B cell (primary cell): Measurements from ENCODE around the gene C6orf89. TPM values are rescaled to one million over a fixed set of nuclear protein-coding genes. Genes with fewer than 3 reads are reported as not detected.

Experiments
- ATAC-seq: fragments of 200-7000 bp; cut with Tn5 transposase; one replicate; pipeline ENCODE4 v1.10.0; 2021; ENCODE audit warnings: low read depth, mild to moderate bottlenecking, moderate number of reproducible peaks, moderate library complexity
- CTCF ChIA-PET: fragments of 350-600 bp; sonication (Branson Sonifier 250); formaldehyde crosslinking; loops from one replicate; lab custom pipeline; 2021; ENCODE audit warnings: antibody characterized with exemption, inconsistent platforms; lab: Charles Lee
- POLR2A ChIA-PET: fragments of 350-600 bp; sonication (Branson Sonifier 250); formaldehyde crosslinking; loops from one replicate; lab custom pipeline; 2021; ENCODE audit warnings: antibody characterized with exemption; lab: Charles Lee
- DNase-seq: peaks from one replicate; pipeline ENCODE4 v3.0.0; 2013
- H2AFZ ChIP-seq: 2 replicates; pipeline ENCODE4 v1.6.1; 2012; ENCODE audit warnings: mild to moderate bottlenecking, low read depth, low read length; ENCODE audit not compliant: insufficient read depth, poor library complexity, severe bottlenecking
- H3K27ac ChIP-seq, 2 donors: 1 replicate in 1 of 2; 2 replicates in 1 of 2; pipeline ENCODE4 v1.5.1; 2012 to 2013; ENCODE audit warnings: low read length in 2 of 2, mild to moderate bottlenecking in 2 of 2, moderate library complexity in 1 of 2
- H3K27me3 ChIP-seq, 4 experiments: fragments of 200-600 bp in 1 of 4; sonication (generic) in 1 of 4; replicated peaks in 1 of 4; 1 replicate in 2 of 4; 2 replicates in 2 of 4; pipeline versions ENCODE4 v1.6.1 to v1.7.0; 2013 to 2016; ENCODE audit warnings: low read length in 3 of 4, mild to moderate bottlenecking in 2 of 4, mixed read lengths in 1 of 4, moderate library complexity in 1 of 4; ENCODE audit not compliant: insufficient read depth in 4 of 4, control insufficient read depth in 3 of 4; ENCODE audit errors: control extremely low read depth in 1 of 4
- H3K36me3 ChIP-seq, 2 experiments: replicated peaks in 1 of 2; 1 replicate in 1 of 2; 2 replicates in 1 of 2; pipeline versions ENCODE4 v1.6.1 to v1.7.1; 2013; ENCODE audit warnings: low read length in 1 of 2; ENCODE audit not compliant: insufficient read depth in 2 of 2, control insufficient read depth in 1 of 2; ENCODE audit errors: control extremely low read depth in 1 of 2, extremely low read depth in 1 of 2
- H3K4me1 ChIP-seq, 2 donors: fragments of 200-600 bp in 1 of 2; sonication (generic) in 1 of 2; 1 replicate in 1 of 2; 2 replicates in 1 of 2; pipeline versions ENCODE4 v1.5.1 to v1.6.1; 2013 to 2017; ENCODE audit warnings: low read length in 2 of 2; ENCODE audit not compliant: control insufficient read depth in 2 of 2, insufficient read depth in 2 of 2
- H3K4me2 ChIP-seq: replicated peaks from 2 replicates; pipeline ENCODE3; 2012; ENCODE audit warnings: mild to moderate bottlenecking, low read depth, low read length; ENCODE audit not compliant: poor library complexity, severe bottlenecking
- H3K4me3 ChIP-seq, 5 experiments: fragments of 200-600 bp in 1 of 5; sonication (generic) in 1 of 5; 1 replicate in 3 of 5; 2 replicates in 2 of 5; pipeline versions ENCODE4 v1.5.1 to v1.7.0; 2011 to 2016; ENCODE audit warnings: low read length in 4 of 5, mild to moderate bottlenecking in 4 of 5, low read depth in 2 of 5, control low read depth in 1 of 5, moderate library complexity in 1 of 5; ENCODE audit not compliant: insufficient read depth in 1 of 5; ENCODE audit errors: control extremely low read depth in 1 of 5, extremely low read depth in 1 of 5
- H3K79me2 ChIP-seq: fragments of 200-600 bp; sonication (generic); one replicate; pipeline ENCODE4 v1.6.0; 2016; ENCODE audit warnings: low read length; ENCODE audit not compliant: control insufficient read depth, insufficient read depth
- H3K9ac ChIP-seq: fragments of 200-600 bp; sonication (generic); 2 replicates; pipeline ENCODE4 v1.6.1; 2017; ENCODE audit warnings: mild to moderate bottlenecking, low read length, moderate library complexity
- H3K9me3 ChIP-seq, 3 donors: one replicate each; pipeline versions ENCODE4 v1.6.1 to v1.7.1; 2013; ENCODE audit warnings: low read length in 2 of 3; ENCODE audit not compliant: control insufficient read depth in 2 of 3, insufficient read depth in 1 of 3; ENCODE audit errors: control extremely low read depth in 1 of 3
- H4K20me1 ChIP-seq: 2 replicates; pipeline ENCODE4 v1.6.0; 2012; ENCODE audit warnings: mild to moderate bottlenecking, low read length; ENCODE audit not compliant: insufficient read depth, control insufficient read depth, poor library complexity, severe bottlenecking
- H3K27ac Mint-ChIP-seq: one replicate; pipeline ENCODE4 v1.8.0; 2021; ENCODE audit warnings: mixed read lengths
- H3K27me3 Mint-ChIP-seq: one replicate; pipeline ENCODE4 v1.8.0; 2021; ENCODE audit warnings: mixed read lengths
- H3K4me1 Mint-ChIP-seq: one replicate; pipeline ENCODE4 v1.8.0; 2021; ENCODE audit warnings: mixed read lengths
- H3K4me3 Mint-ChIP-seq: one replicate; pipeline ENCODE4 v1.8.0; 2021; ENCODE audit warnings: mixed read lengths
- H3K9me3 Mint-ChIP-seq: one replicate; pipeline ENCODE4 v1.8.0; 2022; ENCODE audit warnings: mixed read lengths; ENCODE audit not compliant: insufficient read depth
- EZH2 ChIP-seq: IDR thresholded peaks from 2 replicates; pipeline ENCODE4 v1.6.1; 2012; ENCODE audit warnings: borderline replicate concordance, low read depth, mild to moderate bottlenecking, moderate library complexity, low read length; ENCODE audit not compliant: insufficient read depth, poor library complexity, severe bottlenecking
- WGBS: methylation state at CpG from one replicate; pipeline ENCODE4 v1.1.5; 2013; ENCODE audit warnings: missing lambda C conversion rate; ENCODE audit not compliant: insufficient coverage; 5-methylcytosine and 5-hydroxymethylcytosine counted together
- intact Hi-C: fragments of 100-400 bp; cut with micrococcal nuclease; formaldehyde crosslinking; loops from one replicate; pipeline ENCODE4 v1.10.0; 2022
- polyA plus RNA-seq: library from polyadenylated mRNA; depleted of rRNA; stranded (reverse); fragments of >200 nt; gene quantifications from 2 replicates; pipeline ENCODE4 v1.2.3, GENCODE V29; 2012
- total RNA-seq, 2 donors: library from RNA; stranded (reverse); fragments of 120-200 nt in 1 of 2; gene quantifications; 1 replicate in 1 of 2; 2 replicates in 1 of 2; pipeline versions ENCODE4 v1.2.3 to v1.2.4, GENCODE V29; 2013 to 2022
- TF ChIP-seq, protein P1 (sequence below): fragments of 200-600 bp; IDR thresholded peaks from one replicate; pipeline ENCODE4 v1.8.0; 2022; ENCODE audit warnings: antibody characterized with exemption, mild to moderate bottlenecking

Gene C6orf89
- total and polyA plus RNA-seq, 2 donors (not counting 1 experiment from before 2014, with no cell fraction given): 13.0 to 35.3 TPM

DNA sequence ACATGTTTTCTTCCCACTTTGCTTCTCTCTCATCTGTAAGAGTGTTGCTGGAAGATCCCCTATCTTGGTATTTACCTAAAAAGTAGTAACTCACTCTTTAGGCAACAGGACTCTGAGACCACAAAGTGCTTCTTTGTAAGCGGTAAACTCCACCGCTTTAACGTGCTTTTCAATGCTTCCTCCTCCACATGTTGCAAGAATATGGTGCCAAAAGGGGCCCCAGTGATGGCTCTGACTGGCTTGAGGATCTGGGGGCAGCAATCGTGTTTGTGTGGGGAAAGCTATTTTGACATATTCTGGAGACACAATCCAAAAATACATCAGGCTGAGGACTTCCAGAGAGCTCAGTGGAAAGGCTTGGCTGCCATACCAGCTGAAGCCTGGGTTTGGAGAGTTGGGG, 34.1 kb upstream of the C6orf89 start:
- no peaks in the 10 kb centered on the region for H3K79me2 ChIP-seq
- peaks cover 0 to 11% (median 5%) of the 10 kb centered on the region in 4 experiments for H3K27me3 ChIP-seq
- ChIA-PET CTCF (interaction anchor here (0.7 to 7.8 kb wide), 19 partner anchors 9 to 429 kb away, joined by 3 to 92 read pairs (median 8); partner anchors contain the start of gene PPIL1), POLR2A (no interaction called here)
- intact Hi-C loops: loop anchor here (1.0 to 10.0 kb wide), 3 partner anchors 85 to 427 kb away; no protein-coding TSS in a partner anchor
- no peak for DNase-seq
- peaks cover 4% of the 10 kb centered on the region for H3K9me3 Mint-ChIP-seq
- no peak overlapping the region for H3K4me2 ChIP-seq
- WGBS: no CpG with 5 or more reads among the region's 4 CpGs
- peaks cover 0 to 8% of the 10 kb centered on the region in 2 donors for H3K4me1 ChIP-seq
- peaks cover 8% of the 10 kb centered on the region for H3K4me1 Mint-ChIP-seq
- H3K9me3 ChIP-seq: peaks cover 0 to 12% (median 12%) of the 10 kb centered on the region in 3 donors
- peaks cover 0 to 31% of the 10 kb centered on the region in 2 experiments for H3K36me3 ChIP-seq
- no peak for TF ChIP-seq EZH2
- TF ChIP-seq, protein P1, sequence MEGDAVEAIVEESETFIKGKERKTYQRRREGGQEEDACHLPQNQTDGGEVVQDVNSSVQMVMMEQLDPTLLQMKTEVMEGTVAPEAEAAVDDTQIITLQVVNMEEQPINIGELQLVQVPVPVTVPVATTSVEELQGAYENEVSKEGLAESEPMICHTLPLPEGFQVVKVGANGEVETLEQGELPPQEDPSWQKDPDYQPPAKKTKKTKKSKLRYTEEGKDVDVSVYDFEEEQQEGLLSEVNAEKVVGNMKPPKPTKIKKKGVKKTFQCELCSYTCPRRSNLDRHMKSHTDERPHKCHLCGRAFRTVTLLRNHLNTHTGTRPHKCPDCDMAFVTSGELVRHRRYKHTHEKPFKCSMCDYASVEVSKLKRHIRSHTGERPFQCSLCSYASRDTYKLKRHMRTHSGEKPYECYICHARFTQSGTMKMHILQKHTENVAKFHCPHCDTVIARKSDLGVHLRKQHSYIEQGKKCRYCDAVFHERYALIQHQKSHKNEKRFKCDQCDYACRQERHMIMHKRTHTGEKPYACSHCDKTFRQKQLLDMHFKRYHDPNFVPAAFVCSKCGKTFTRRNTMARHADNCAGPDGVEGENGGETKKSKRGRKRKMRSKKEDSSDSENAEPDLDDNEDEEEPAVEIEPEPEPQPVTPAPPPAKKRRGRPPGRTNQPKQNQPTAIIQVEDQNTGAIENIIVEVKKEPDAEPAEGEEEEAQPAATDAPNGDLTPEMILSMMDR: no peak
- H3K27ac ChIP-seq: no peak overlapping the region
- H3K27me3 Mint-ChIP-seq: peaks cover 3% of the 10 kb centered on the region
- H3K27ac Mint-ChIP-seq: no peak overlapping the region
- H3K9ac ChIP-seq: no peak overlapping the region
- ATAC-seq: no peak
- H3K4me3 ChIP-seq: no peak overlapping the region
- H3K4me3 Mint-ChIP-seq: no peak overlapping the region
- H4K20me1 ChIP-seq: no peaks in the 10 kb centered on the region
- H2AFZ ChIP-seq: no peak overlapping the region

DNA sequence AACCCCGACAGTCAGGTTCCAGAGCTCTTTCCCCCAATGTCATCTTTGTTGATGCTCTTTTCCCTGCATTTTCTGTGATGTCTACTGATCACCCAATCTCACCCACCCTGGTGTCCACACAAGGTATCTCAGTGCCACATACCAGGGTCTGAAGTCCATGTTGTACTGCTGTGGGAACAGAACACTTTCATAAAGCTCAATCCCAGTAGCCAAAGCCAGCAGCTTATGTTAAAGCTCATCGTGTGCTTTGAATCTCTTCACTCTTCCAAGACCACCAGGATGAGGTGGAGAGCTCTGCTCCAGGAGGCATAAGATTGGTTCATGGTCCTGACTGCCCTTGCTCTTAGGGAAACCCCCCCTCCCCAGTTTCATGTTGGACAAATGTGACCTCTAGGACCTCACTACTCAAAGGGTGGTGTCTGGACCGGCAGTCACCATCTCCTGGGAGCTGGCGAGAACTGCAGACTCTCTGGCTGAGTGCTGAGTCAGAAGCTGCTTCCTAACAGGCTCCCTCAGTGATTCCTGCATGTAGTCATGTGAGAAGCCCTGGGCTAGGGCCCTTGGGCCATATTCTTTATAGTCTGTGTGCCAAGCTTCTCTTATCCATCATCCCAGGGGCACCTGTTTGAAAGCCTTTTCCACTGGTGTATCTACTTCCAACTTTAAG, 33.1 kb upstream of the C6orf89 start:
- no peak for ATAC-seq
- Mint-ChIP-seq H3K4me1 (peaks cover 8% of the 10 kb centered on the region), H3K4me3 (no peak overlapping the region), H3K27me3 (peaks cover 3% of the 10 kb centered on the region), H3K9me3 (peaks cover 4% of the 10 kb centered on the region), H3K27ac (no peak overlapping the region)
- H3K79me2 ChIP-seq: no peaks in the 10 kb centered on the region
- H3K4me1 ChIP-seq: peaks cover 0 to 8% of the 10 kb centered on the region in 2 donors
- ChIA-PET CTCF (interaction anchor here (0.9 to 7.8 kb wide), 14 partner anchors 10 to 430 kb away, joined by 4 to 92 read pairs (median 10); partner anchors contain the start of gene PPIL1), POLR2A (no interaction called here)
- H3K9ac ChIP-seq: no peak overlapping the region
- intact Hi-C loops: loop anchor here (10.0 kb wide), 1 partner anchor 428 kb away; no protein-coding TSS in a partner anchor
- peaks cover 0 to 11% (median 5%) of the 10 kb centered on the region in 4 experiments for H3K27me3 ChIP-seq
- H3K27ac ChIP-seq: no peak overlapping the region
- H3K36me3 ChIP-seq: peaks cover 0 to 37% of the 10 kb centered on the region in 2 experiments
- TF ChIP-seq, protein P1: no peak
- TF ChIP-seq EZH2: no peak
- no peak overlapping the region for H3K4me2 ChIP-seq
- no peak overlapping the region for H2AFZ ChIP-seq
- WGBS: 80% methylated on average over 4 of the region's 4 CpGs
- no peaks in the 10 kb centered on the region for H4K20me1 ChIP-seq
- DNase-seq: no peak
- H3K9me3 ChIP-seq: peaks cover 0 to 12% (median 12%) of the 10 kb centered on the region in 3 donors
- no peak overlapping the region for H3K4me3 ChIP-seq
